HG02610 (cell line): ENCODE data around the gene CXCL1.

Experiments used
- ATAC-seq: cut with Tn5 transposase; IDR thresholded peaks from one replicate; pipeline ENCODE4 v1.9.1; 2021; ENCODE audit warnings: mild to moderate bottlenecking, moderate library complexity; ENCODE audit not compliant: unreplicated experiment

The CXCL1 gene

GRCh38 chr4:73869130-73870055 lies at the start of gene CXCL1:
Gene CXCL1, plus strand, starts transcription at chr4:73869393. Its CDS starts 78 bp downstream, at chr4:73869471.
- ATAC-seq = no peak

DNA sequence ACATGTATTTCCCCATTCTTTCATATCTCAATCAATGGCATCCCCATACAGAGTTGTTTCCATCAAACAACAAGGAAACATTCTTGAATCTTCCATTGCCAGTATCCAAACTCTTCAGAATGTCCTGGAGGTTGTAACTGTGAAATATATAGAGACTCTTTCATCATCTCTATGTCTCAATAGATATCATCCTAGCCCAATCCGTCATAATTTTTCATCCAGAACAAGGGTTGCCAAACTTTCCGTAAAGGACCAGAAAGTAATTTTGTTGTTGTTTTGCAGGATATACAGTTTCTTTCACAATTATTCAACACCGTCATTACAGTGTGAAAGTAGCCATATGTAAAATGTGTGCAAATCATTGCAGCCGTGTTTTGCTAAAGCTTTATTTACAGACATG lies 47.9 kb upstream of the CXCL1 start:
- ATAC-seq = no peak

DNA sequence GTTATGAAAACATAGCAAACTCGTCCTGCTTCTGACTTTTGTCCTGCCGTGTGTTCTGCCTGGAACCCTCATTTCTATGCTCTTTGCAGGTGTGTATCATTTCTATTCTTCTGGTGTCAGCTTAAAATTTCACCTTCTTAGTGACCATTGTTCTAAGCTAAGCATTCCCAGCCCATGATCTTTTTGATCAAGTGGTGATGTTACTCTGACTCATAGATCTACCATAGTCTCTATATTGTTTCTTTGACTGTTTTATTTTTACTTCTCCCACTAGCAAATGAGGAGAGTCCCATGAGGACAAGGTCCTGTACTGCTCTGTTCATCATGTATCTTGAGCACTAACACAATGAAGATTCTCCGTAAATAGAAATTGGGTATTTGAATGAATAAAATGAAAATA lies 46.8 kb upstream of the CXCL1 start:
- no peak for ATAC-seq

DNA sequence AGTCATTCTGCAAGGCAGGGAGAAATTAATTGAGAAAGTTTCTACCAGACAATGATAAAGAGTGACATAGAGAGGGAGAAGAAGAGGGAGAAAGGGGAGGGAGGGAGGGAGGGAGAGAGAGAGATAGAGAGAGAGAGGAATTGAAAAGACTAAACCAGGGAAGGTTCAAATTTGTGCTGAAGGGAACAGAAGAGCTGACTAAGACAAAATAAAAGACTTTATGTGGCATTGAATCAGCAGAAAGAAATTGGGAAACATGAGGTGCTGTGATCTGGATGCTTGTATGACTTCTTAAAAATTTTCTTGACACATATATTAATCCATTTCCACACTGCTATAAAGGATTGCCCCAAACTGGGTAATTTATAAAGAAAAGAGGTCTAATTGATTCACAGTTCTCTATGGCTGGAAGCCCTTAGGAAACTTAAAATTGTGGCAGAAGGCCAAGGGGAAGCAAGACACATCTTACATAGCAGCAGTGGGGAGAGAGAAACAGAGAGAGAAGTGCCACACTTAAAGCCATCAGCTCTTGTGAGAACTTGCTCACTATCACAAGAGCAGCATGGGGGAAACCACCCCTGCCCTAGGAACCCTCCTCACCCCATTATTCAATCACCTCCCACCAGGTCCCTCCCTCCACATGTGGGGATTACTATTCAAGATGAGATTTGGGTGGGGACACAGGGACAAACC lies 46.2 kb upstream of the CXCL1 start:
- ATAC-seq = no peak

GRCh38 chr4:73823760-73824159 lies 45.4 kb upstream of the CXCL1 start:
- no peak for ATAC-seq

GRCh38 chr4:73828956-73829355 lies 40.2 kb upstream of the CXCL1 start:
- ATAC-seq = no peak

DNA sequence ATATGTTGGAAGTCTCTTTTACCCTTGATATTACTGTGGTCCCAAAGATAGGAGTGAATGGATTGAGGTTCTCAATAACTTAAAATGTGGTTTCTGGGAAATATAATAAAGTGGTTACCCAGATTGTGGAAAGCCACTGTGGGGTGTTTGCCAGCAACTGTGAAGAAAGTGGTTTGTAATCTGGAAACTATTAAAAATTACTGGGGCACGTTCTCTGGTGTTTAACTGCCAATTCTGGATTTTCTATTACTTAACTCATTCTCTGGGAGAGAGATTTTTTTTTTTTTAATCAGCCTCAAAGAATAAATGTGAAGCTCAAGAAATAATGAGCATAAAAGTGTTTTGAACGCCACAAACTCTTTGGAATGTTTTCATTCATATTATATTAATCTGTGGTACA lies 37.6 kb upstream of the CXCL1 start:
- ATAC-seq = no peak

GRCh38 chr4:73832651-73833237 lies 36.4 kb upstream of the CXCL1 start:
- no peak for ATAC-seq

DNA sequence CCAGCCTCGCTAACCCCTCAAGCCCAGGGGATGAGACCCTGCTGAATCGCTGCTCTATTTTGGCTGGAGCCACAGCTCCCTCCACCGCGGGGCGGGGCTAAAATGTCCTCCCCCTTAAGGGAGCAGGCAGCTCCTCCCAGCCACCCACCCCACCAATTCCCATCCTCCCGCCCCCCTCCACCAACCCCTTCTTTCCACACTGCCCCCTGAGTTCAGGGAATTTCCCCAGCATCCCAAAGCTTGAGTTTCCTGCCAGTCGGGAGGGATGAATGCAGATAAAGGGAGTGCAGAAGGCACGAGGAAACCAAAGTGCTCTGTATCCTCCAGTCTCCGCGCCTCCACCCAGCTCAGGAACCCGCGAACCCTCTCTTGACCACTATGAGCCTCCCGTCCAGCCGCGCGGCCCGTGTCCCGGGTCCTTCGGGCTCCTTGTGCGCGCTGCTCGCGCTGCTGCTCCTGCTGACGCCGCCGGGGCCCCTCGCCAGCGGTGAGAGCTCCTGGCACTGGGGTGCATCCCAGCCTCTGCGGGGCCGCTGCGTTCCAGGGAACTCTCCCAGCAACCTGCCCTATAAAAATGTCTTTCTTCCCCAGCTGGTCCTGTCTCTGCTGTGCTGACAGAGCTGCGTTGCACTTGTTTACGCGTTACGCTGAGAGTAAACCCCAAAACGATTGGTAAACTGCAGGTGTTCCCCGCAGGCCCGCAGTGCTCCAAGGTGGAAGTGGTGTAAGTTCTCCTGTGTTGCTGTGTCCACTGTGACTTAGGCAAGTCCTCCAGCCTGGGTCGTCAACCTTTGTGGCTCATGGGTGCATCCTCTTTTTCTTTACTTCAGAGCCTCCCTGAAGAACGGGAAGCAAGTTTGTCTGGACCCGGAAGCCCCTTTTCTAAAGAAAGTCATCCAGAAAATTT lies 32.6 kb upstream of the CXCL1 start, which contains the start of gene CXCL6:
TSS of gene CXCL6 (plus strand) at position 306 of the 907 bp plus-strand sequence. CDS start at position 379, 73 bp downstream.
- ATAC-seq = no peak

DNA sequence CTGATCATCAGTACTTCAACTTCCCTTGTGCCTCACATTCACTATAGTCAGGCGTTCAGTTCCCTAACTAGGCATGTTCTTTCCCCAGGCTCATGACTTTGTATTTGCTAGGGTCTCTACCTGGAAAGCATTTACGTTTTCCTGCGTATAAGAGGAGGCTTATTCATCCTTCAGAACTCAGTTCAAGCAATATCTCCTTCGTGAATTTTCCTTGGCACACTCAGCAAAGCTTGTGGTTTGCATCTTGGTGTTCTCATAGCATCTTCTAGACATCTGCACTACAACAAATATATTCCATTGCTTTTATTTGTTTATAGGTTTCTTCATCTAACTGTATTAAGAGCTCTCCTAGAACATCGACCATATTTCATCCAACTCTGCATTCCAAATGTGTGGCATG lies 30.1 kb upstream of the CXCL1 start:
- no peak for ATAC-seq

GRCh38 chr4:73839715-73840114 lies 29.5 kb upstream of the CXCL1 start:
- no peak for ATAC-seq

DNA sequence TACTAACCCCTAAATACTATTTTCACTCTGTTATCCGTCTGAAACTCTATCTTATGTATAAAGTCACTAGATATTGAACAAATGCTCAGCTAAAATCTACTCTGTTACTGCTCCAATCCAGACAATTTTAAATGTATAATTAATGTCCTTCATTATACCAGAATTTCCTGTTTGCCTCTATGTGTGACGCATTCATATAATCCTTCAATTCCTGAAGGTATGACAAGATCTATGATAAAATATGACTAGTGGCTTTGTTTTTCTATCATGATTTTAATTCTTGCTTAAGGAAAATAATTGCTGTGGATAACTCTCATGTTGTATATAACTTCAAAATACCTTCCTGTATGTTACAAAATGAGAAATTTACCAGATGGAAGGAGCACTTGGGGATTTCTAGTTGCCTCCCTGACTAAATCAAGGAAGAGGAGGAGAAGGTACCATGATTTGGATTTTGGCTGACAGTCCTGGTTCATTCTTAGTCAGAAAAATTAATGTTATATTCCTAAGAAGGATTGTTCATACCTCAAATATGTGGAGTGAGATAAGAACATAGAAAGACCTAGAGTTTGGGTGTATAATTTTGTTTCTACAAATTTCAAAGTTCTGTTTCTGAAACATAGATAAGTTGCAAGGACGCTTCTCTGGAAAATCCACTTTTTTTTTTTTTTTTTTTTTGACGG lies 27.8 kb upstream of the CXCL1 start:
- ATAC-seq = no peak

DNA sequence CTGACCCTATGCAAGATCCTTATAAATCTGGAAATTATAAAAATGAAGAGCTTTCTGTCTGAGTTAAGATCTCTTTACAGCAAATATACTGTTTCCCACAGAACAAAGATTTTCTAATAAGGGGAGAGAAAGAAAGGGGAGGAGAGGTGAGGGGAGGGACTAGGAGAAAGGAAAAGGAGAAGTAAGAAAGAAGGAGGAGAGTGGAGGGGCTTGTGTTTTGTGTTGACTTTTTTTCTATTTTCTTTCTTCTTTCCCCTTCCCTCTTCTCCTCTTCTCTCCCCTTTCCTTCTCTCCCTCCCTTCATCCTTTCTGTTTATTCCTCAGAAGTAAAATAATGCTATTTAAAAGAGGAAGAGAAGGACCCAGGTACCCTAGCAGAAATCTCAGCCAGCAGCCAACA lies 26.5 kb upstream of the CXCL1 start:
- no peak for ATAC-seq

GRCh38 chr4:73843369-73843768 lies 25.8 kb upstream of the CXCL1 start:
- no peak for ATAC-seq

DNA sequence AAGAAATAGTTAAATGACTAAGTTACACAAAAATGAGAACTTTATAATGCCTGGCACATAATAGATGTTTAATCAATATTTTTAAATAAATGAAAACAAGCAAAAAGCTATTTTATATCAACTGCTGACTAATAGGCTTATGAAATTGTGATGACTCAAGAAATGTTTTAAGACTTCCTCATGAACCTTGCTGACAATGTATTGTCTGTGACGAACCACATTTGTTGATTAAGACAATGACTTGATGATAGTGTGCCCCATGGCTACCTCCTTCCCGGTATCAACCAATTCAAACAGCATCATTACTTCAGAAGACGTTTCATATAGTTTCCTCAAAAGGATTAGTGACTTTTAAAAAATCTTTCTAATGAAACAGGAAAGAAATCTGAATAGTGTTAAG lies 24.8 kb upstream of the CXCL1 start:
- ATAC-seq = no peak

- no peak for ATAC-seq
Measured at GRCh38 chr4:73844806-73845205, 24.4 kb upstream of the CXCL1 start.

DNA sequence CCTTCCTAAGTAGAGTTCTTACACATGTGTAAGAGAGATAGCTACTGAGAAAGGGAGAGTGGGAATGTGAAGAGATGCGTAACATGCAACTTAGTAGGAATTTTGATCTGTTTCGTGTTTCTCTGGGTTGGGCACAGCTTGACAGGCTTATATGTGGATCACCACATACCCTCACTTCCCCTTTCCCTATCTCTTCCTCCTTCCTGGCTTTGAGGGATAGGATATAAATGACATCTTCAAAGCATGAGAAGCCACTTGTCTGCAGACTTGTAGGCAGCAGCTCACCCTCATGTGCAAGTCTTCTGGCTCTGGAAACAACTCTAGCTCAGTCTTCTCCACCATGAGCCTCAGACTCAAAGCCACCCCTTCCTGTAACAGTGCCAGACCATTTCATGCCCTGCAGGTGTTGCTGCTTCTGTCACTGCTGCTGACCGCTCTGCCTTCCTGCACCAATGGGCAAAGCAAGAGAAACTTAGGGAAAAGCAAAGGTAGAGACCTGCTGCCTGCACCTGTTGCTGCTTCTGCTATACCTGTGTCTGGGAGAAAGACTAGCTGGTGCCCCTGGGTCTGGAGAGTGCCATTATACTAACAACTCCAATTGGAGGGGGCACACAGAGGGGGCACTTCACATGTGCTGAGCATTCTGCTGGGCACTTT lies 21.5 kb upstream of the CXCL1 start:
- no peak for ATAC-seq

DNA sequence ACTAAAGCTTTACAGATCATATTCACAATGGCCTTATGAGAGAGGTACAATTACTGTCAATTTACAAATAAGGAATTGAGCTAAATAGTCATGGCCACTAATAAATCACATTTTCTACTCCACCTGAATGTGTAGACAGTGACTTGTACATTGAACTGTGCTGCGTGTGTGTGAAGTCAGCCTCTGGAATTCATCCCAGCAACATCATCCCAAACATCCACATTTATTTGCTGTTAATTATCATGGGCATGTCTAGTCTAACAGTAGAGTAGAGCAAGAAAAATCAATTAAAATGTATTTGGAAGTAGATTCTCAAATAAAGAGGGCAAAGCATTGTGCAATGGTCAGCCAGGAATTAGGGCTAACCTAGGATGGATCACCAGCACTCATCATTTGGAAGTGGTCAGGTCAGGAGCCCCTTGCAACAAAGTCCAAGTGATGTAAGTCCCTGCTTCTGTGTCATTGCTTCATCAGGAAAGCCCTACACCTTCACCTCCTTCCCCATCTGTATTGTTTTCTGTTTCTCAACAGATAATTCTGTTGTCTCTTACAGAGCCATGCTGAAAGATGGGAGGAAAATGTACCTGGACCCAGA lies 20.9 kb upstream of the CXCL1 start:
- no peak for ATAC-seq

DNA sequence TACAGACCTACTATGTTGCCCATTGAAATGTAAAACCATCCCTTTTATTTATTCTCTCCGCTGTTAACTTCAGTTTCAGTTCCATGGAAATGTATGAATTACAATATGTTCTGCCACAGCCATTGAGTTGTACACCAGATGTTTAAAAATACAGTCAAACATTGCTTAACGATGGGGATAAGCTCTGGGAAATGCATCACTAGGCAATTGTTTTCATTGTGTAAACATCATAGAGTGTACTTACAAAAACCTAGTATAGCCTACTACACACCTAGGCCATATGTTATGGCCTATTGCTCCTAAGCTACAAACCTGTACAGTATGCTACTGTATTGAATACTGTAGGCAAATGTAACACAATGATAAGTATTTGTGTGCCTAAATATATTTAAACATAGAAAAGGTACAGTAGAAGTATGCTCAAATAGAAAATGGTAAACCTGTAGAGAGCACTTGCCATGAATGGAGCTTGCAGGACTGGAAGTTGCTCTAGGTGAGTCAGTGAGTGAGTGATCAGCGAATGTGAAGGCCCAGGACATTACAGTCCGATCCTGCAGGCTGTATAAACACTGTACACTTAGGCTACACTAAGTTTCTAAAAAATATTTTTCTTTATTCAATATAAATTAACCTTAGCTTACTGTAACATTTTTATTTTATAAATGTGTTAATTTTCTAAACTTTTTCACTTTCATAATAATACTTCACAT lies 18.8 kb upstream of the CXCL1 start:
- no peak for ATAC-seq
